Measurements from ENCODE around the gene F7. TPM values are rescaled to one million over a fixed set of nuclear protein-coding genes. Genes with fewer than 3 reads are reported as not detected.

F7 gene
- total and polyA plus RNA-seq, 4 donors = 0.04 to 0.26 (median 0.14) TPM

- ATAC-seq (ENCODE audit: insufficient read depth, low FRiP score) = no peak
- H3K9me3 ChIP-seq (ENCODE audit: control insufficient read depth in 4 of 4, insufficient read depth in 3 of 4, low read length in 3 of 4) = no peaks in the 10 kb centered on the region
- 88 to 94% methylated on average over 13 of the region's 13 CpGs for WGBS, 2 donors
- H3K27ac ChIP-seq (ENCODE audit: low read depth in 1 of 2, low read length in 1 of 2) = no peak overlapping the region
- no peak for DNase-seq
- H3K9ac ChIP-seq (ENCODE audit: insufficient read depth in 1 of 2, low read length in 2 of 2) = no peak overlapping the region
- TF ChIP-seq CTCF (IDR thresholded peaks at IDR 0.05; ENCODE audit: control extremely low read depth, extremely low read depth) = no peak
- H3K27me3 ChIP-seq (ENCODE audit: control insufficient read depth in 3 of 3, insufficient read depth in 3 of 3, low read length in 2 of 3) = no peaks in the 10 kb centered on the region
- H3K4me1 ChIP-seq (ENCODE audit: control insufficient read depth in 5 of 5, insufficient read depth in 5 of 5, low read length in 5 of 5) = peaks cover 0 to 3% (median 0%) of the 10 kb centered on the region in 5 donors
- H3K36me3 ChIP-seq (ENCODE audit: control insufficient read depth in 4 of 4, insufficient read depth in 4 of 4, low read length in 4 of 4) = peaks cover 0 to 16% (median 4%) of the 10 kb centered on the region in 4 donors
- no peak overlapping the region for H3K4me3 ChIP-seq
Measured at GRCh38 chr13:113090415-113090770, 15.2 kb upstream of the F7 start.

GRCh38 chr13:113090806-113091205, 14.8 kb upstream of the F7 start:
- no peak for ATAC-seq (ENCODE audit: insufficient read depth, low FRiP score)

GRCh38 chr13:113091211-113091771, 14.3 kb upstream of the F7 start:
- no peak overlapping the region for H3K4me3 ChIP-seq
- H3K4me1 ChIP-seq (ENCODE audit: control insufficient read depth in 5 of 5, insufficient read depth in 5 of 5, low read length in 5 of 5) = peaks cover 0 to 3% (median 0%) of the 10 kb centered on the region in 5 donors
- H3K9ac ChIP-seq (ENCODE audit: insufficient read depth in 1 of 2, low read length in 2 of 2) = no peak overlapping the region
- no peak for ATAC-seq (ENCODE audit: insufficient read depth, low FRiP score)
- WGBS, 2 donors = 90 to 91% methylated on average over 30 of the region's 30 CpGs
- H3K27ac ChIP-seq (ENCODE audit: low read depth in 1 of 2, low read length in 1 of 2) = no peak overlapping the region
- H3K9me3 ChIP-seq (ENCODE audit: control insufficient read depth in 4 of 4, insufficient read depth in 3 of 4, low read length in 3 of 4) = no peaks in the 10 kb centered on the region
- H3K27me3 ChIP-seq (ENCODE audit: control insufficient read depth in 3 of 3, insufficient read depth in 3 of 3, low read length in 2 of 3) = no peaks in the 10 kb centered on the region
- TF ChIP-seq CTCF (IDR thresholded peaks at IDR 0.05; ENCODE audit: control extremely low read depth, extremely low read depth) = no peak
- DNase-seq = no peak
- H3K36me3 ChIP-seq (ENCODE audit: control insufficient read depth in 4 of 4, insufficient read depth in 4 of 4, low read length in 4 of 4) = peaks cover 0 to 16% (median 4%) of the 10 kb centered on the region in 4 donors

More at GRCh38 chr13:113090806-113091205, 14.8 kb upstream of the F7 start:
- Histone ChIP-seq H3K36me3 (ENCODE audit: control insufficient read depth in 4 of 4, insufficient read depth in 4 of 4, low read length in 4 of 4) (peaks cover 0 to 16% (median 4%) of the 10 kb centered on the region in 4 donors), H3K9ac (ENCODE audit: insufficient read depth in 1 of 2, low read length in 2 of 2) (no peak overlapping the region), H3K9me3 (ENCODE audit: control insufficient read depth in 4 of 4, insufficient read depth in 3 of 4, low read length in 3 of 4) (no peaks in the 10 kb centered on the region), H3K4me3 (no peak overlapping the region), H3K27me3 (ENCODE audit: control insufficient read depth in 3 of 3, insufficient read depth in 3 of 3, low read length in 2 of 3) (no peaks in the 10 kb centered on the region), H3K27ac (ENCODE audit: low read depth in 1 of 2, low read length in 1 of 2) (no peak overlapping the region), H3K4me1 (ENCODE audit: control insufficient read depth in 5 of 5, insufficient read depth in 5 of 5, low read length in 5 of 5) (peaks cover 0 to 3% (median 0%) of the 10 kb centered on the region in 5 donors)
- WGBS, 2 donors = 93 to 94% methylated on average over 24 of the region's 24 CpGs
- no peak for TF ChIP-seq CTCF (IDR thresholded peaks at IDR 0.05; ENCODE audit: control extremely low read depth, extremely low read depth)
- DNase-seq = no peak
